Esophagus squamous epithelium (tissue), 5 donors: ENCODE data around the gene RNF223. TPM values are rescaled to one million over a fixed set of nuclear protein-coding genes. Genes with fewer than 3 reads are reported as not detected.
A peak's percentile ranks its signal among the peaks of the same experiment; 100 is the strongest.
"Not testable (repeated sequence)": the region's sequence is repeated elsewhere in the genome, so short reads cannot be mapped to it uniquely, and the experiment has no call there.

ENCODE experiments used
- DNase-seq: peaks from one replicate; lab custom pipeline; 2025; lab: John Stamatoyannopoulos, UW
- H3K27ac ChIP-seq, 4 donors: fragments of 200-600 bp; sonication (generic); one replicate each; pipeline ENCODE4 v1.5.1; 2016 to 2019; ENCODE audit warnings: mild to moderate bottlenecking in 1 of 4
- H3K27me3 ChIP-seq, 4 donors: fragments of 200-600 bp; sonication (generic); 1 replicate in 3 of 4; 2 replicates in 1 of 4; pipeline versions ENCODE4 v1.5.1 to v1.6.0; 2017 to 2021; ENCODE audit warnings: antibody characterized with exemption in 1 of 4
- H3K36me3 ChIP-seq, 3 donors: fragments of 200-600 bp; sonication (generic); one replicate each; pipeline ENCODE4 v1.5.1; 2016 to 2019
- H3K4me1 ChIP-seq, 3 donors: fragments of 200-600 bp; sonication (generic); one replicate each; pipeline ENCODE4 v1.5.1; 2017 to 2019
- H3K4me3 ChIP-seq, 4 donors: fragments of 200-600 bp; sonication (generic); 1 replicate in 3 of 4; 2 replicates in 1 of 4; pipeline ENCODE4 v1.5.1; 2016 to 2019; ENCODE audit warnings: mild to moderate bottlenecking in 2 of 4, moderate library complexity in 1 of 4
- H3K9me3 ChIP-seq, 3 donors: fragments of 200-600 bp; sonication (generic); one replicate each; pipeline ENCODE4 v1.5.1; 2016 to 2019
- CTCF ChIP-seq, 6 experiments: fragments of 450-650 bp in 4 of 6; fragments of 200-600 bp in 2 of 6; sonication (generic) in 2 of 6; IDR thresholded peaks; one replicate each; pipeline ENCODE4 v1.5.1; 2016 to 2019; ENCODE audit warnings: antibody characterized with exemption in 6 of 6, mild to moderate bottlenecking in 4 of 6, moderate library complexity in 4 of 6
- POLR2A ChIP-seq, 4 donors: fragments of 450-650 bp; IDR thresholded peaks; one replicate each; pipeline ENCODE4 v1.6.1; 2017; ENCODE audit warnings: antibody characterized with exemption in 4 of 4, mild to moderate bottlenecking in 4 of 4, moderate library complexity in 3 of 4
- WGBS, 2 donors: methylation state at CpG; one replicate each; pipeline ENCODE4 v1.1.5; 2018; 5-methylcytosine and 5-hydroxymethylcytosine counted together
- intact Hi-C: fragments of 100-400 bp; cut with DNase I; formaldehyde crosslinking; loops from one replicate; pipeline ENCODE4 v1.15.0; 2022
- total RNA-seq, 4 donors: library from RNA; depleted of rRNA; stranded (reverse); fragments of >200 nt; gene quantifications; one replicate each; pipeline ENCODE4 v1.1.0, GENCODE V29; 2016
- donor health status: DM: yes; HTN: yes; CAD: no.

RNF223 gene
- total RNA-seq, 4 donors from 2014 or later, result 11.8 to 25.3 (median 12.3) TPM

GRCh38 chr1:1080951-1081310 is 6.8 kb upstream of the RNF223 start:
- no peak overlapping the region for H3K4me3 ChIP-seq
- no peak overlapping the region for H3K27ac ChIP-seq
- peaks cover 0 to 17% (median 0%) of the 10 kb centered on the region in 4 donors for H3K27me3 ChIP-seq
- peaks cover 13 to 15% (median 14%) of the 10 kb centered on the region in 3 donors for H3K4me1 ChIP-seq
- TF ChIP-seq CTCF (IDR thresholded peaks at IDR 0.05), result no peak
- no peak for TF ChIP-seq POLR2A (IDR thresholded peaks at IDR 0.05)
- H3K9me3 ChIP-seq, result no peaks in the 10 kb centered on the region
- DNase-seq, result no peak
- peaks cover 0 to 17% (median 0%) of the 10 kb centered on the region in 3 donors for H3K36me3 ChIP-seq
- WGBS, 2 donors, result no CpG with 5 or more reads among the region's 9 CpGs
- intact Hi-C loops, result no loop called here

GRCh38 chr1:1080122-1080757 is 6.1 kb upstream of the RNF223 start:
- H3K36me3 ChIP-seq, result peaks cover 0 to 17% (median 0%) of the 10 kb centered on the region in 3 donors
- H3K9me3 ChIP-seq, result no peaks in the 10 kb centered on the region
- H3K27me3 ChIP-seq, result peaks cover 0 to 24% (median 0%) of the 10 kb centered on the region in 4 donors
- H3K27ac ChIP-seq, result peak overlapping the region; percentile 5 to 70 (median 52)
- TF ChIP-seq POLR2A (IDR thresholded peaks at IDR 0.05) (no peak), CTCF (IDR thresholded peaks at IDR 0.05) (no peak)
- intact Hi-C loops, result no loop called here
- H3K4me3 ChIP-seq, result peak overlapping the region; percentile 4 to 58 (median 36)
- peaks cover 13 to 17% (median 14%) of the 10 kb centered on the region in 3 donors for H3K4me1 ChIP-seq
- 0 to 13% methylated on average over 3 to 8 of the region's 23 CpGs for WGBS, 2 donors
- DNase-seq, result no peak

- peak in 1 of 4 donors; percentile 4 for TF ChIP-seq POLR2A (IDR thresholded peaks at IDR 0.05)
- no peak for TF ChIP-seq CTCF (IDR thresholded peaks at IDR 0.05)
- Histone ChIP-seq H3K27ac (peak overlapping the region; percentile 5 to 70 (median 52)), H3K9me3 (no peaks in the 10 kb centered on the region), H3K27me3 (peaks cover 0 to 30% (median 0%) of the 10 kb centered on the region in 4 donors), H3K4me1 (peaks cover 13 to 24% (median 18%) of the 10 kb centered on the region in 3 donors), H3K36me3 (peaks cover 0 to 17% (median 0%) of the 10 kb centered on the region in 3 donors), H3K4me3 (peak overlapping the region; percentile 4 to 58 (median 36))
- DNase-seq, result no peak
- intact Hi-C loops, result no loop called here
- WGBS, 2 donors, result 0 to 1% methylated on average over 3 to 14 of the region's 38 CpGs
These were observed 5.5 kb upstream of the RNF223 start for GRCh38 chr1:1079408-1080121.

GRCh38 chr1:1077396-1077795 is 3.3 kb upstream of the RNF223 start:
- WGBS, 2 donors, result no CpG with 5 or more reads among the region's 21 CpGs
- H3K4me3 ChIP-seq, H3K27ac ChIP-seq, H3K9me3 ChIP-seq, DNase-seq, intact Hi-C loops, H3K36me3 ChIP-seq: not testable (repeated sequence)
- Histone ChIP-seq H3K4me1 (peaks cover 19 to 42% (median 27%) of the 10 kb centered on the region in 3 donors), H3K27me3 (peaks cover 0 to 52% (median 0%) of the 10 kb centered on the region in 4 donors)

GRCh38 chr1:1075148-1075935 is 1.2 kb upstream of the RNF223 start:
- H3K4me1 ChIP-seq, result peaks cover 18 to 47% (median 25%) of the 10 kb centered on the region in 3 donors
- TF ChIP-seq CTCF (IDR thresholded peaks at IDR 0.05) (no peak), POLR2A (IDR thresholded peaks at IDR 0.05) (no peak)
- no peak overlapping the region for H3K4me3 ChIP-seq
- peak overlapping the region; percentile 81 to 89 (median 82) for H3K27ac ChIP-seq
- intact Hi-C loops, result no loop called here
- WGBS, 2 donors, result 7% methylated on average over 2 of the region's 21 CpGs; no CpG with 5 or more reads in 1 of the 2 donors
- DNase-seq, result no peak
- peaks cover 0 to 71% (median 0%) of the 10 kb centered on the region in 4 donors for H3K27me3 ChIP-seq
- H3K36me3 ChIP-seq, result no peaks in the 10 kb centered on the region
- no peaks in the 10 kb centered on the region for H3K9me3 ChIP-seq
